HepG2 (cell line): Measurements from ENCODE around the gene FUT8.

Experiments
- BHLHE40 ChIP-seq: IDR thresholded peaks from 2 replicates; pipeline ENCODE4 v1.6.1; 2011; ENCODE audit warnings: low read length, improper control_type of control experiment
- CHD2 ChIP-seq: IDR thresholded peaks from 2 replicates; pipeline ENCODE4 v1.6.1; 2011; ENCODE audit warnings: low read depth, low read length, improper control_type of control experiment
- NR2C2 ChIP-seq: sonication (generic); formaldehyde crosslinking; IDR thresholded peaks from 2 replicates; pipeline ENCODE4 v1.4.0; 2020; ENCODE audit warnings: missing genetic modification reagents, mild to moderate bottlenecking, moderate library complexity, borderline replicate concordance
- TF ChIP-seq, protein P1 (sequence below): sonication (generic); formaldehyde crosslinking; IDR thresholded peaks from 2 replicates; pipeline ENCODE4 v1.8.0; 2022; ENCODE audit warnings: missing genetic modification reagents, mild to moderate bottlenecking, moderate library complexity, borderline replicate concordance

DNA sequence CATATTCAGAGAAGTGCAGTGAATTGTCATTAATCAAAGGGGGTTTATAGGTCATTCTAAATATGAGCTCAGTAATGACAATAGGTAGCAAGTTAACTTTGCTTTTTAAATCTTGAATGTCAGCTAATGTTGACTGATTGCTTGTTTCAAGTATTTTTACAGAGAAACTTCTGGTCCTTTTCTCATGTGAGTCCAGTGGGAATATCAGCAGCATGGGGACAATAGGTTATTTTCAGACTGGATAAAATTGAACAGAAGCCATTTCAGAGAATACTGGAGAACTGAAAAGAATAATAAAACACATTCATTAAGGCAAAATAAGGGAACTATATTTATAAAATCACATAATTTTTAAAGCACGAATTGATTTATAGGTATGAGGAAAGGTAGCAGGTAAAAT is 78.7 kb downstream of the FUT8 start:
- no peak for TF ChIP-seq CHD2
- TF ChIP-seq NR2C2 (CRISPR knock-in tag) = no peak
- TF ChIP-seq, protein P1, sequence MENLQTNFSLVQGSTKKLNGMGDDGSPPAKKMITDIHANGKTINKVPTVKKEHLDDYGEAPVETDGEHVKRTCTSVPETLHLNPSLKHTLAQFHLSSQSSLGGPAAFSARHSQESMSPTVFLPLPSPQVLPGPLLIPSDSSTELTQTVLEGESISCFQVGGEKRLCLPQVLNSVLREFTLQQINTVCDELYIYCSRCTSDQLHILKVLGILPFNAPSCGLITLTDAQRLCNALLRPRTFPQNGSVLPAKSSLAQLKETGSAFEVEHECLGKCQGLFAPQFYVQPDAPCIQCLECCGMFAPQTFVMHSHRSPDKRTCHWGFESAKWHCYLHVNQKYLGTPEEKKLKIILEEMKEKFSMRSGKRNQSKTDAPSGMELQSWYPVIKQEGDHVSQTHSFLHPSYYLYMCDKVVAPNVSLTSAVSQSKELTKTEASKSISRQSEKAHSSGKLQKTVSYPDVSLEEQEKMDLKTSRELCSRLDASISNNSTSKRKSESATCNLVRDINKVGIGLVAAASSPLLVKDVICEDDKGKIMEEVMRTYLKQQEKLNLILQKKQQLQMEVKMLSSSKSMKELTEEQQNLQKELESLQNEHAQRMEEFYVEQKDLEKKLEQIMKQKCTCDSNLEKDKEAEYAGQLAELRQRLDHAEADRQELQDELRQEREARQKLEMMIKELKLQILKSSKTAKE (CRISPR knock-in tag) = no peak
- TF ChIP-seq BHLHE40 = no peak
